Neutrophil (primary cell): ENCODE measurements around the gene FEM1C.

Experiments
- H3K27ac ChIP-seq: fragments of 200-600 bp; sonication (generic); 2 replicates; pipeline ENCODE4 v1.5.1; 2016; ENCODE audit warnings: mild to moderate bottlenecking, moderate library complexity
- H3K27me3 ChIP-seq: fragments of 200-600 bp; sonication (generic); 2 replicates; pipeline ENCODE4 v1.6.0; 2016; ENCODE audit warnings: mild to moderate bottlenecking
- H3K36me3 ChIP-seq: fragments of 200-600 bp; sonication (generic); 2 replicates; pipeline ENCODE4 v1.5.1; 2017
- H3K4me1 ChIP-seq, 2 experiments: fragments of 200-600 bp in 1 of 2; sonication (generic) in 1 of 2; 1 replicate in 1 of 2; 2 replicates in 1 of 2; pipeline versions ENCODE4 v1.5.1 to v1.6.1; 2013 to 2016; ENCODE audit warnings: low read depth in 1 of 2, low read length in 1 of 2, mild to moderate bottlenecking in 1 of 2, moderate library complexity in 1 of 2; ENCODE audit not compliant: control insufficient read depth in 1 of 2, insufficient read depth in 1 of 2
- H3K4me3 ChIP-seq, 2 experiments: fragments of 200-600 bp in 1 of 2; sonication (generic) in 1 of 2; 1 replicate in 1 of 2; 2 replicates in 1 of 2; pipeline ENCODE4 v1.5.1; 2013 to 2016; ENCODE audit warnings: low read depth in 1 of 2, low read length in 1 of 2, mild to moderate bottlenecking in 1 of 2, moderate library complexity in 1 of 2
- H3K9me3 ChIP-seq: fragments of 200-600 bp; sonication (generic); 2 replicates; pipeline ENCODE4 v1.5.1; 2016
- CTCF ChIP-seq: fragments of 200-600 bp; sonication (generic); IDR thresholded peaks from 2 replicates; pipeline ENCODE4 v1.5.1; 2016; ENCODE audit warnings: antibody characterized with exemption

Gene FEM1C

GRCh38 chr5:115577741-115578140 lies 33.2 kb upstream of the FEM1C start:
- Histone ChIP-seq H3K4me3 (no peak overlapping the region), H3K27me3 (no peaks in the 10 kb centered on the region), H3K4me1 (no peaks in the 10 kb centered on the region), H3K27ac (no peak overlapping the region), H3K9me3 (no peaks in the 10 kb centered on the region), H3K36me3 (peaks cover 7% of the 10 kb centered on the region)
- no peak for TF ChIP-seq CTCF

GRCh38 chr5:115577329-115577728 lies 32.8 kb upstream of the FEM1C start:
- no peak overlapping the region for H3K4me3 ChIP-seq
- H3K4me1 ChIP-seq: no peaks in the 10 kb centered on the region
- H3K27me3 ChIP-seq: no peaks in the 10 kb centered on the region
- TF ChIP-seq CTCF: no peak
- peaks cover 7% of the 10 kb centered on the region for H3K36me3 ChIP-seq
- no peak overlapping the region for H3K27ac ChIP-seq
- H3K9me3 ChIP-seq: no peaks in the 10 kb centered on the region

- H3K9me3 ChIP-seq: no peaks in the 10 kb centered on the region
- no peak for TF ChIP-seq CTCF
- no peak overlapping the region for H3K27ac ChIP-seq
- H3K27me3 ChIP-seq: no peaks in the 10 kb centered on the region
- peaks cover under 1% of the 10 kb centered on the region for H3K36me3 ChIP-seq
- H3K4me3 ChIP-seq: no peak overlapping the region
- H3K4me1 ChIP-seq: no peaks in the 10 kb centered on the region
Observed at GRCh38 chr5:115575167-115576070, 30.8 kb upstream of the FEM1C start.

GRCh38 chr5:115573133-115573532 lies 28.6 kb upstream of the FEM1C start:
- no peaks in the 10 kb centered on the region for H3K27me3 ChIP-seq
- no peaks in the 10 kb centered on the region for H3K9me3 ChIP-seq
- no peak overlapping the region for H3K27ac ChIP-seq
- H3K4me1 ChIP-seq: no peaks in the 10 kb centered on the region
- TF ChIP-seq CTCF: no peak
- H3K4me3 ChIP-seq: no peak overlapping the region
- H3K36me3 ChIP-seq: no peaks in the 10 kb centered on the region

GRCh38 chr5:115571441-115571878 lies 26.9 kb upstream of the FEM1C start:
- Histone ChIP-seq H3K4me3 (no peak overlapping the region), H3K27me3 (no peaks in the 10 kb centered on the region), H3K4me1 (no peaks in the 10 kb centered on the region), H3K36me3 (no peaks in the 10 kb centered on the region), H3K27ac (no peak overlapping the region), H3K9me3 (no peaks in the 10 kb centered on the region)
- TF ChIP-seq CTCF: no peak
